GM23338 (cell line): ENCODE measurements around the gene DDX31. TPM values are rescaled to one million over a fixed set of nuclear protein-coding genes. Genes with fewer than 3 reads are reported as not detected.

Experiments used
- ATAC-seq: fragments of 200-7000 bp; cut with Tn5 transposase; 3 replicates; pipeline ENCODE4 v1.9.1; 2020
- DNase-seq: peaks from one replicate; pipeline ENCODE4 v3.0.0-alpha.2; 2015; ENCODE audit warnings: low spot score
- H2AFZ ChIP-seq: fragments of 200-600 bp; sonication (generic); 2 replicates; pipeline ENCODE4 v1.8.0; 2016; ENCODE audit warnings: antibody characterized with exemption, mild to moderate bottlenecking, moderate library complexity
- H3F3A ChIP-seq: fragments of 200-600 bp; sonication (generic); replicated peaks from 2 replicates; pipeline ENCODE4 v1.8.0; 2017; ENCODE audit warnings: antibody characterized with exemption, mixed run types, low read depth
- H3K27ac ChIP-seq: fragments of 200-600 bp; sonication (generic); 2 replicates; pipeline ENCODE4 v1.6.1; 2016; ENCODE audit warnings: low read depth
- H3K27me3 ChIP-seq: fragments of 200-600 bp; sonication (generic); 2 replicates; pipeline ENCODE4 v1.8.0; 2016; ENCODE audit warnings: mild to moderate bottlenecking, mixed run types, moderate library complexity; ENCODE audit not compliant: insufficient read depth
- H3K36me3 ChIP-seq: fragments of 200-600 bp; sonication (generic); 2 replicates; pipeline ENCODE4 v1.8.0; 2016; ENCODE audit warnings: mild to moderate bottlenecking; ENCODE audit not compliant: insufficient read depth
- H3K4me1 ChIP-seq: fragments of 200-600 bp; sonication (generic); 2 replicates; pipeline ENCODE4 v1.8.0; 2016; ENCODE audit warnings: mild to moderate bottlenecking, moderate library complexity; ENCODE audit not compliant: insufficient read depth
- H3K4me2 ChIP-seq: fragments of 200-600 bp; sonication (generic); 2 replicates; pipeline ENCODE4 v1.7.1; 2017; ENCODE audit warnings: mixed run types
- H3K4me3 ChIP-seq: fragments of 200-600 bp; sonication (generic); 2 replicates; pipeline ENCODE4 v1.6.1; 2016; ENCODE audit warnings: mixed run types
- H3K79me2 ChIP-seq: fragments of 200-600 bp; sonication (generic); replicated peaks from 2 replicates; pipeline ENCODE4 v1.8.0; 2017; ENCODE audit warnings: mild to moderate bottlenecking; ENCODE audit not compliant: insufficient read depth
- H3K9me2 ChIP-seq: fragments of 200-600 bp; sonication (generic); 2 replicates; pipeline ENCODE4 v1.8.0; 2017; ENCODE audit not compliant: insufficient read depth
- H4K20me1 ChIP-seq: fragments of 200-600 bp; sonication (generic); replicated peaks from 2 replicates; pipeline ENCODE4 v1.8.0; 2017; ENCODE audit warnings: mild to moderate bottlenecking; ENCODE audit not compliant: insufficient read depth
- H3K27ac Mint-ChIP-seq: 2 replicates; pipeline ENCODE4 v1.8.0; 2020; ENCODE audit warnings: inconsistent platforms, mild to moderate bottlenecking, moderate library complexity, mixed read lengths
- H3K27me3 Mint-ChIP-seq: 3 replicates; pipeline ENCODE4 v1.8.0; 2022; ENCODE audit warnings: low read depth, mild to moderate bottlenecking, moderate library complexity, mixed read lengths, inconsistent platforms; ENCODE audit not compliant: insufficient read depth, poor library complexity
- H3K36me3 Mint-ChIP-seq: 3 replicates; pipeline ENCODE4 v1.8.0; 2021; ENCODE audit warnings: low read depth, mild to moderate bottlenecking, inconsistent platforms, moderate library complexity, mixed read lengths
- H3K4me1 Mint-ChIP-seq: 3 replicates; pipeline ENCODE4 v1.8.0; 2020; ENCODE audit warnings: mild to moderate bottlenecking, inconsistent platforms, mixed read lengths
- H3K4me3 Mint-ChIP-seq: 3 replicates; pipeline ENCODE4 v1.8.0; 2021; ENCODE audit warnings: moderate library complexity, mild to moderate bottlenecking, inconsistent platforms, mixed read lengths
- H3K9me3 Mint-ChIP-seq: 3 replicates; pipeline ENCODE4 v1.8.0; 2020; ENCODE audit warnings: moderate library complexity, mild to moderate bottlenecking, inconsistent platforms, mixed read lengths
- CREB1 ChIP-seq: fragments of 250-450 bp; sonication (Bioruptor Pico); IDR thresholded peaks from 2 replicates; pipeline ENCODE4 v1.5.0; 2020; ENCODE audit warnings: low read depth, mild to moderate bottlenecking, moderate library complexity
- EZH2phosphoT487 ChIP-seq: fragments of 200-600 bp; sonication (generic); IDR thresholded peaks from one replicate; pipeline ENCODE4 v1.8.1; 2018; ENCODE audit warnings: antibody characterized with exemption; ENCODE audit not compliant: unreplicated experiment
- JUNB ChIP-seq: IDR thresholded peaks from one replicate; pipeline ENCODE4 v1.6.1; 2016; ENCODE audit warnings: antibody characterized with exemption; ENCODE audit not compliant: unreplicated experiment
- NANOG ChIP-seq: IDR thresholded peaks from 2 replicates; pipeline ENCODE4 v1.6.1; 2016; ENCODE audit warnings: antibody characterized with exemption, borderline replicate concordance
- POLR2AphosphoS5 ChIP-seq: IDR thresholded peaks from 2 replicates; pipeline ENCODE4 v1.6.1; 2016; ENCODE audit warnings: antibody characterized with exemption, low read depth
- REST ChIP-seq: IDR thresholded peaks from one replicate; pipeline ENCODE4 v1.6.1; 2018; ENCODE audit warnings: antibody characterized with exemption; ENCODE audit not compliant: unreplicated experiment
- ZNF114 ChIP-seq: fragments of 250-450 bp; sonication (Bioruptor Pico); IDR thresholded peaks from 2 replicates; pipeline ENCODE4 v1.5.0; 2020; ENCODE audit warnings: mild to moderate bottlenecking, moderate library complexity
- ZNF331 ChIP-seq: fragments of 250-450 bp; sonication (Bioruptor Pico); IDR thresholded peaks from 2 replicates; pipeline ENCODE4 v1.5.0; 2020; ENCODE audit warnings: low read depth, mild to moderate bottlenecking, moderate library complexity
- polyA plus RNA-seq: library from polyadenylated mRNA; unstranded; fragments of >200 nt; fragmentation: Nextera tagmentation; extraction: Ambion mirVana; gene quantifications from 2 replicates; pipeline ENCODE4 v1.2.1, GENCODE V29; 2016
- total RNA-seq: library from RNA; depleted of rRNA; stranded (reverse); fragments of >200 nt; shearing (Covaris generic); gene quantifications from 2 replicates; pipeline ENCODE4 v1.2.3, GENCODE V29; 2014
- TF ChIP-seq, protein P1 (sequence below): IDR thresholded peaks from 2 replicates; pipeline ENCODE4 v1.6.1; 2016; ENCODE audit warnings: antibody characterized with exemption
- TF ChIP-seq, protein P2 (sequence below): fragments of 250-450 bp; sonication (Bioruptor Pico); IDR thresholded peaks from 2 replicates; pipeline ENCODE4 v1.5.0; 2020; ENCODE audit warnings: mild to moderate bottlenecking, moderate library complexity

Gene DDX31
- total and polyA plus RNA-seq, 2 experiments from 2014 or later = 14.8 to 23.5 TPM

DNA sequence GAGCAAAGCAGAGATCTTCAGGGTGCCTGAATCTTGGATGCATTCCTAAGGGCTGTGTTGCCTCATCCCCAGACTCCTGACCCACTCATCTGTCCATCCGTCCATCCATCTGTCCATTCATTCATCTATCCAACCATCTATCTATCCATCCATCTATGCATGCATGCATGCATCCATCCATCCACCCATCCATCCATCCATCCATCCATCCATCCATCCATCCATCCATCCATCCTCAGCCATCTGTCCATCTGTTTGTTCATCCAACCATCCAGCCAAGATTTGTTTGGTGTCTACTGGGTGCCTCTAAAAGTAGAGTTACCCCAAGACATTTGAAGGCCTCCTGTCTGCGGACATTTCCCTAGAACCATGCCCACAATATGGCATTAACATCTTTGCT, 115.0 kb downstream of the DDX31 start:
- DNase-seq (no peak), ATAC-seq (no peak)
- Histone ChIP-seq H3K4me1 (no peaks in the 10 kb centered on the region), H3K79me2 (no peaks in the 10 kb centered on the region), H3K27me3 (no peaks in the 10 kb centered on the region), H3K9me2 (no peaks in the 10 kb centered on the region), H3K4me3 (no peak overlapping the region), H2AFZ (no peak overlapping the region), H4K20me1 (no peaks in the 10 kb centered on the region), H3K4me2 (no peak overlapping the region), H3K27ac (no peak overlapping the region), H3F3A (no peaks in the 10 kb centered on the region), H3K36me3 (no peaks in the 10 kb centered on the region)
- H3K27ac Mint-ChIP-seq = no peak overlapping the region
- peaks cover 5% of the 10 kb centered on the region for H3K36me3 Mint-ChIP-seq
- peaks cover 5% of the 10 kb centered on the region for H3K27me3 Mint-ChIP-seq
- H3K4me1 Mint-ChIP-seq = peaks cover 13% of the 10 kb centered on the region
- TF ChIP-seq, protein P1, sequence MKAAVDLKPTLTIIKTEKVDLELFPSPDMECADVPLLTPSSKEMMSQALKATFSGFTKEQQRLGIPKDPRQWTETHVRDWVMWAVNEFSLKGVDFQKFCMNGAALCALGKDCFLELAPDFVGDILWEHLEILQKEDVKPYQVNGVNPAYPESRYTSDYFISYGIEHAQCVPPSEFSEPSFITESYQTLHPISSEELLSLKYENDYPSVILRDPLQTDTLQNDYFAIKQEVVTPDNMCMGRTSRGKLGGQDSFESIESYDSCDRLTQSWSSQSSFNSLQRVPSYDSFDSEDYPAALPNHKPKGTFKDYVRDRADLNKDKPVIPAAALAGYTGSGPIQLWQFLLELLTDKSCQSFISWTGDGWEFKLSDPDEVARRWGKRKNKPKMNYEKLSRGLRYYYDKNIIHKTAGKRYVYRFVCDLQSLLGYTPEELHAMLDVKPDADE = no peak
- no peak for TF ChIP-seq REST
- TF ChIP-seq NANOG = no peak
- no peak for TF ChIP-seq ZNF114
- no peak for TF ChIP-seq EZH2phosphoT487
- no peak for TF ChIP-seq ZNF331
- no peak for TF ChIP-seq JUNB
- no peak for TF ChIP-seq POLR2AphosphoS5
- TF ChIP-seq CREB1 (CRISPR knock-in tag) = no peak
- TF ChIP-seq, protein P2, sequence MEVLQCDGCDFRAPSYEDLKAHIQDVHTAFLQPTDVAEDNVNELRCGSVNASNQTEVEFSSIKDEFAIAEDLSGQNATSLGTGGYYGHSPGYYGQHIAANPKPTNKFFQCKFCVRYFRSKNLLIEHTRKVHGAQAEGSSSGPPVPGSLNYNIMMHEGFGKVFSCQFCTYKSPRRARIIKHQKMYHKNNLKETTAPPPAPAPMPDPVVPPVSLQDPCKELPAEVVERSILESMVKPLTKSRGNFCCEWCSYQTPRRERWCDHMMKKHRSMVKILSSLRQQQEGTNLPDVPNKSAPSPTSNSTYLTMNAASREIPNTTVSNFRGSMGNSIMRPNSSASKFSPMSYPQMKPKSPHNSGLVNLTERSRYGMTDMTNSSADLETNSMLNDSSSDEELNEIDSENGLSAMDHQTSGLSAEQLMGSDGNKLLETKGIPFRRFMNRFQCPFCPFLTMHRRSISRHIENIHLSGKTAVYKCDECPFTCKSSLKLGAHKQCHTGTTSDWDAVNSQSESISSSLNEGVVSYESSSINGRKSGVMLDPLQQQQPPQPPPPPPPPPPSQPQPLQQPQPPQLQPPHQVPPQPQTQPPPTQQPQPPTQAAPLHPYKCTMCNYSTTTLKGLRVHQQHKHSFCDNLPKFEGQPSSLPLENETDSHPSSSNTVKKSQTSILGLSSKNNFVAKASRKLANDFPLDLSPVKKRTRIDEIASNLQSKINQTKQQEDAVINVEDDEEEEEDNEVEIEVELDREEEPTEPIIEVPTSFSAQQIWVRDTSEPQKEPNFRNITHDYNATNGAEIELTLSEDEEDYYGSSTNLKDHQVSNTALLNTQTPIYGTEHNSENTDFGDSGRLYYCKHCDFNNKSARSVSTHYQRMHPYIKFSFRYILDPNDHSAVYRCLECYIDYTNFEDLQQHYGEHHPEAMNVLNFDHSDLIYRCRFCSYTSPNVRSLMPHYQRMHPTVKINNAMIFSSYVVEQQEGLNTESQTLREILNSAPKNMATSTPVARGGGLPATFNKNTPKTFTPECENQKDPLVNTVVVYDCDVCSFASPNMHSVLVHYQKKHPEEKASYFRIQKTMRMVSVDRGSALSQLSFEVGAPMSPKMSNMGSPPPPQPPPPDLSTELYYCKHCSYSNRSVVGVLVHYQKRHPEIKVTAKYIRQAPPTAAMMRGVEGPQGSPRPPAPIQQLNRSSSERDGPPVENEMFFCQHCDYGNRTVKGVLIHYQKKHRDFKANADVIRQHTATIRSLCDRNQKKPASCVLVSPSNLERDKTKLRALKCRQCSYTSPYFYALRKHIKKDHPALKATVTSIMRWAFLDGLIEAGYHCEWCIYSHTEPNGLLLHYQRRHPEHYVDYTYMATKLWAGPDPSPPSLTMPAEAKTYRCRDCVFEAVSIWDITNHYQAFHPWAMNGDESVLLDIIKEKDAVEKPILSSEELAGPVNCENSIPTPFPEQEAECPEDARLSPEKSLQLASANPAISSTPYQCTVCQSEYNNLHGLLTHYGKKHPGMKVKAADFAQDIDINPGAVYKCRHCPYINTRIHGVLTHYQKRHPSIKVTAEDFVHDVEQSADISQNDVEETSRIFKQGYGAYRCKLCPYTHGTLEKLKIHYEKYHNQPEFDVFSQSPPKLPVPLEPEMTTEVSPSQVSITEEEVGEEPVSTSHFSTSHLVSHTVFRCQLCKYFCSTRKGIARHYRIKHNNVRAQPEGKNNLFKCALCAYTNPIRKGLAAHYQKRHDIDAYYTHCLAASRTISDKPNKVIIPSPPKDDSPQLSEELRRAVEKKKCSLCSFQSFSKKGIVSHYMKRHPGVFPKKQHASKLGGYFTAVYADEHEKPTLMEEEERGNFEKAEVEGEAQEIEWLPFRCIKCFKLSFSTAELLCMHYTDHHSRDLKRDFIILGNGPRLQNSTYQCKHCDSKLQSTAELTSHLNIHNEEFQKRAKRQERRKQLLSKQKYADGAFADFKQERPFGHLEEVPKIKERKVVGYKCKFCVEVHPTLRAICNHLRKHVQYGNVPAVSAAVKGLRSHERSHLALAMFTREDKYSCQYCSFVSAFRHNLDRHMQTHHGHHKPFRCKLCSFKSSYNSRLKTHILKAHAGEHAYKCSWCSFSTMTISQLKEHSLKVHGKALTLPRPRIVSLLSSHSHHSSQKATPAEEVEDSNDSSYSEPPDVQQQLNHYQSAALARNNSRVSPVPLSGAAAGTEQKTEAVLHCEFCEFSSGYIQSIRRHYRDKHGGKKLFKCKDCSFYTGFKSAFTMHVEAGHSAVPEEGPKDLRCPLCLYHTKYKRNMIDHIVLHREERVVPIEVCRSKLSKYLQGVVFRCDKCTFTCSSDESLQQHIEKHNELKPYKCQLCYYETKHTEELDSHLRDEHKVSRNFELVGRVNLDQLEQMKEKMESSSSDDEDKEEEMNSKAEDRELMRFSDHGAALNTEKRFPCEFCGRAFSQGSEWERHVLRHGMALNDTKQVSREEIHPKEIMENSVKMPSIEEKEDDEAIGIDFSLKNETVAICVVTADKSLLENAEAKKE (CRISPR knock-in tag) = no peak
- peaks cover 9% of the 10 kb centered on the region for H3K9me3 Mint-ChIP-seq
- no peak overlapping the region for H3K4me3 Mint-ChIP-seq
